EL (cell line): ENCODE data around the gene LFNG.

ENCODE experiments used
- DNase-seq: peaks from one replicate; pipeline ENCODE4 v3.0.0-alpha.2; 2016

The LFNG gene, protein sequence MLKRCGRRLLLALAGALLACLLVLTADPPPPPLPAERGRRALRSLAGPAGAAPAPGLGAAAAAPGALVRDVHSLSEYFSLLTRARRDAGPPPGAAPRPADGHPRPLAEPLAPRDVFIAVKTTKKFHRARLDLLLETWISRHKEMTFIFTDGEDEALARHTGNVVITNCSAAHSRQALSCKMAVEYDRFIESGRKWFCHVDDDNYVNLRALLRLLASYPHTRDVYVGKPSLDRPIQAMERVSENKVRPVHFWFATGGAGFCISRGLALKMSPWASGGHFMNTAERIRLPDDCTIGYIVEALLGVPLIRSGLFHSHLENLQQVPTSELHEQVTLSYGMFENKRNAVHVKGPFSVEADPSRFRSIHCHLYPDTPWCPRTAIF

DNA sequence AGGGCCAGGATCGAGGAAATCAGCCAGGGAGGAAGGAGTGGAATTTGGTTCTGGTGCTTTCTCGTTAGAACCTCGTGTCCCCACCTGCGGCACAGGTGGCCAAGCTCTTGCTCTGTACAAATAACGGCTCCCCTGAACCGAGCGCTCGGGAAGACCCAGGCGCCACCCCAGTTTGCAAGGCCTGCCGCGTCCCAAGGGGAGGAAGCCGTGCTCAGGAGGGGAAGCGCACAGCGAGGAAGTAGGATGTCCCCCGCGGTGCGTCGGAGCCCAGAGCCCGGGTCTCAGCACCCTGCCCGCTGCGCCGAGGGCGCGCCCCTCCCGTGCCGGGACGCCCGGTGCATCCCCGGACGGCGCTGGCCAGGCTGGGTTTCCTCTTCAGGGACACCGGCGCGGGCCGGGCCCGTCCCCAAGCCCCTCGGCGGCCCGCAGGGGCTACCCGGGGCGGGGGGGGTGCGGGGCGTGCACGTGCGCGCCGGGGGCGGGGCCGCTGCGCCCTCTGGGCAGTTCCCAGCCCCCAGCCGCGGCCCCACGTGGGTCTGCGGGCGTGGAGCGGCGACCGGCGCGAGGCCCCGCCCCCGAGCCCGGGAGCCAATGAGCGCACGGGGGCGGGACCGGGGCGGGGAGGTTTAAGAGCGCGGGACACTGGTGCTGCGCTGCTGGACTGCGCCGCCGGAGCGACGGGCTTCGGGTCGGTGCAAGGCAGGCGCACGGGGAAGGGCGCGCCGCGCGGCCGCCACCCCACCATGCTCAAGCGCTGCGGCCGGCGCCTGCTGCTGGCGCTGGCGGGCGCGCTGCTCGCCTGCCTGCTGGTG, at the start of gene LFNG:
Gene LFNG (plus strand): TSS at position 656 of the 812 bp plus-strand sequence. CDS start 88 bp downstream, at position 744.
- peak; percentile 92 for DNase-seq

DNA sequence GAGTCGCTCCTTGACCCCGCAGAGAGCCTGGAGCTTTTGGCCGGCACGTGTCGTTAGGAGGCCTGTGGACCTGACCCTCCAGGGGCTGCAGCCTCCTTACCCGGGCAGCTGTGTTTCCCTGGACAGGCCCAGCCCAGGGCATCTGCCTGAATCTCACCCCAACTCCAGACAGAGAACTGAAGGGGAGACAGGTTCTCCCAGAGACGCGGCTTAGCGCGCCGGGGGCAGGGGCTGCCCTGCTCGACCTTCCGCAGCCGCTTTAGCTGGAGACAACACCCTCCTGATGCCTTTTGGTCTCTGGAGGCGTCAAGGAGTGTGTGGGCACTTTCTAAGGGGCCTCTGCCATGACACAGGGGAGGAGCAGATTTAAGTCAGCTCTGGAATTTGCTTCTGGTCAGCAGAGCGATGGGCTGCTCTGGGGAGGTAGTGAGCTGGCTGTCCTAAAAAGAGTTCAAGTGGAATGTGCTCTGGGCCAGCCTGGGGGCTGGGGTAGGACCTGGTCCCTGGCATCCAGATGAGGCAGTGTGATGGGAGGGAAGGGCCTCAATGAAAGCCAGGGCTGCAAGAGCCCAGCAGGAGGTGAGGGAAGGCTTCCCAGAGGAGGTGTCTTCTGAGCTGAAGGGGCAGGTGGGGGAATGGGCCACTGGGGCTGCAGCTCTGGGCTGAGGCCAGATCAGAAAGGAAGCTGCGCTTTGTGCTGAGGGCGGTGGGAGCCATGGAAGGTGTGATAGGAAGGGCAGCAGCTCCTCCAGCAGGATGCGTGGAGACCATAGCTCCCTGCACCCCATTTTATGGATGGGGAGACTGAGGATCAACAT, 49.2 kb upstream of the LFNG start:
- no peak for DNase-seq

DNA sequence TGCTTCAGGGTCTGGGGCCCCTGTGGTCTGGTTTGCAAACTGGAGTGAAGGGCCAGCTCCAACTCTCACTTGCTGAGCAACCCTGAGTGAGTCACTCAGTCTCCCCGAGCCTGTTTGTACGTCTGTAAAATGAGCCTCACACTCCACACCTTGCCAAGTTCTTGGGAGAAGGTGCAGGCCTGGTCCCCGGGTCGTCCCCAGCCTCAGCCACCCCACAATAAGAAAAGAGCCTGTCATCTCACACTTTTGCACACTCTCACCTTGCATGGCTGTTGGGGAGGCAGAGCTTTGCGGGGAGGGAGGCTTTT, 48.6 kb upstream of the LFNG start:
- DNase-seq: no peak

DNA sequence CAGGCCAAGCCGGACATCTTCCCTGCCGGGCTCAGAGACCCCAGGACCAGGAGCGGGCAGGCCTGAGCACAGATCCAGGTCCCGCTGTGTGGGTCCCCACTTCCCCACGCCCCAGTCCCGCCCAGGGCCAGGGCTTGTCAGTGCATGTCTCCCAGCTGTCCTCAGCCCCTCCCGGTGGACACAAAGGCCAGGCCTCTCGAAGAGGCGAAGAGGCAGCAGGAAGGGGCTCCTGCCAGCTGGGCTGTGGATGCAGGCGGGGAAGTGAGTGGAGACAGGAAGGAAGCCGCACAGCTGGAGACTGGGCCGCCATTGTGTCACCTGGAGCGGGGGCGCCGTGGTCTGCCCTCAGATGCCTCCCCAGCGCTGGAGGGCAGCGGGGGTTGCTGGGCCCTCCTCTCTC, 48.2 kb upstream of the LFNG start:
- no peak for DNase-seq

DNA sequence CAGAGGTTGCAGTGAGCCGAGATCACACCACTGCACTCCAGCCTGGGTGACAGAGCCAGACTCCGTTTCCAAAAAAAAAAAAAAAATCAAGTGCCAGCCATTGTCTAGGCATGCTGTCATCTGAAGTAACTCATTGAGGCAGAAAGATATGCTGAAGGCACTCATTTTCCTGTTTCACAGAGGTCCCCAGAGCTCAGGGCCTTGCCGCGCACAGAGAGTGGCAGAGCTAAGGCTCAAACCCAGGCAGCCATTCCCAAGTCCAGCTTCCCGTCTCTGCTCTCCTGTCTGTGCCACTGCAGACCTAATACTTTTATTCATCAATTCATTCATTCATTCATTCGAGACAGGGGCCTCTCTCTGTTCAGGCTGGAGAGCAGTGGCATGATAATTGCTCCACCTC, 46.8 kb upstream of the LFNG start:
- no peak for DNase-seq

DNA sequence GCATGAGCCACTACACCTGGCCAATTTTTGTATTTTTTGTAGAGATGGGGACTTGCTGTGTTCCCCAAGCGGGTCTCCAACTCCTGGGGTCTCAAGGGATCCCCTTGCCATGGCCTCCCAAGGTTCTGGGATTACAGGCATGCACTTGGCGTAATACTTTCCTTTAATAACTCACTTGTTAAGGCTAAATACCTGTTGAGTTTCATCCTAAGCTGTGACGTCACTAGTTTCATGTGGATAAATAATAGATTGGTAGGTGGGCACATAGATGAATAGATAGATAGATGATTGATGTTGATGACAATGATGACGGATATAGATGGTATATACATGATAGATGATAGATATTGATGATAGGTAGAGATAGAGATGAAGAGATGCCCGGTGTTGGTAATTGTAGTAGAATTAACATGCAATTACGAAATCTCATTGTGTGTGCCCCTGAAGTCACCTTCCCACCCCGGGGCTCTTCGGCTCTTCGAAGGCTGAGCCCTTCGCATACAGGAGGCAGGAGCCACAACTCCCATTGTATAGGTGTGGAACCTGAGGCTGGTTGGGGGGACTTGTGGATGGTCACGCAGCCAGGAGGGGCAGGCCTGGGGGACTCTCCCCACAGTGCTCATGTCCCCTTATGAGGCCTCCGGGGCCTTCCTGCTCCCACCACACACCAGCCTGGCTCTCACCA, 45.9 kb upstream of the LFNG start:
- DNase-seq: no peak

DNA sequence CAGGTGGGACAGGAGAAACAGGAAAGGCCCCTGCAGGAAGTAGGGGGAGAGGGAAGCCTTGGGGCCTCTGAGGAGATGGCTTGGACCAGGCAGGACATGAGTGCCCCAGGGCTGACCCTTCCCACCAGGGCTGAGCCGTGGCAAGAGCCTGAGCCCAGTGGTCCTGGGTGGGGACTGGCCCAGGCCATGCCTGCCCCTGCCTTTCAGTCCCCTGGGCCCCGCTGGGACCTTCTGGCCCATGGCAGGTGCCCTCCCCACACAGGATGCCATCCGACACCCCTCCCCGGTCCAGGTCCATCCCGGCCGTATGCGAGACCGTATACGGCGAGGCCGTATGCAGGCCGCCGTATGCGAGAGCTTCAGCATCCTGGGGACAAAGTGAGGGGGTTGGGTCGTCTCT, 45.4 kb upstream of the LFNG start:
- no peak for DNase-seq

DNA sequence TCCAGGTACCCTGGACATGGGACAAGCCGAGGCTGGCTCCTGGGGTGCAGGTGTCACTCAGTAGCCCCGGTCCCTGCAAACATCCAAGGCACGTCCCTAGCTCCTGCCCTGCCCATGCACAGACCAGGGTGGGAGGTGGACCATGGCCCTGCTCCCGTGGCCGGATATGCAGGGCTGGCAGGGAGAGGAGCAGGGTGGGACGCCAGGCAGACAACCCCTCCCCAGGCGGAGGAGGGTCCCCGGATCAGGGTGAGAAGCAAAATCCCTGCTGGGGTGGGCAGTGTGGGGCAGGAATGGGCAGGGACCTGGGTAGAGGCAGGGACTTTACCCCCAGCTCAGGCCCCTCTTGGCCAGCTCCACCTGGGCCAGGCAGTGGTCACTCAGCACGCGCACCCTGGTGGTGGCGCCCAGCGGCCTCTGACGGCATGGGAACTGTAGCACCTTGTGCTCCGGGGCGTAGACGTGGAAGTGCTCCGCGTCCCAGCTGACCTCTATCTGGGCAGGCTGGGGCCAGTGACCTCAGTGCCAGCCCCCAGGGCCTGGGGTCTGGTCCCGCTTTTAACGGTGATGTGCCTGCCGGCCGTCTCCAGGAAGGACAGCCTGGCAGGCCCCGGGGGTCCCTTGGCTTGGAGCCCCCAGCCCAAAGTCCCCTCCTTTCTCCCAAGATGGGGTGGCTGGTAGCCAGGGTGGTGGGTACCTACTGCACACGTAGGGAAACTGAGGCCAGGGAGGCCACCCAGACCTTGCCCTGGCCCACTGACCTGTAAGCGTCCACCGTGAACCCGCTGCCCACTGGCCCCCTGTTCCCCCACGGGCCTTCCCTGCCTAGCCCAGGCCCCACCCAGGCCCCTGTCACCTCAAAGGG, 44.5 kb upstream of the LFNG start:
- no peak for DNase-seq

DNA sequence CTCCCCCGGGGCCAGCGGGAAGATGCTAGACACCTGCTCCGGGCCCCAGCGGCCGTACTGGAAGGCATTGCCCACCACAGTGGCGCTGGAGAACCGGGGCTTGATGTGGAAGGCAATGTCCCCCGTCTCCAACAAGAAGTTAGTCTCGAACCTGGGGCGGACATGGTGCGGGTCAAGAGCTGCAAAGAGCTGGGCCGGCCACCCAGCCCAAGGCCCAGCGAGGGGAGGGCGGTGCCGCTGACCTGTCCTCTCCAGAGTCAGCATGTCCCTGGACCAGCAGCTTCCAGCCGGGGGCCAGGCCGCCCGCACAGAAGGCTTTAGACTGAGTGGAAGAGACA, 43.9 kb upstream of the LFNG start:
- DNase-seq: no peak

DNA sequence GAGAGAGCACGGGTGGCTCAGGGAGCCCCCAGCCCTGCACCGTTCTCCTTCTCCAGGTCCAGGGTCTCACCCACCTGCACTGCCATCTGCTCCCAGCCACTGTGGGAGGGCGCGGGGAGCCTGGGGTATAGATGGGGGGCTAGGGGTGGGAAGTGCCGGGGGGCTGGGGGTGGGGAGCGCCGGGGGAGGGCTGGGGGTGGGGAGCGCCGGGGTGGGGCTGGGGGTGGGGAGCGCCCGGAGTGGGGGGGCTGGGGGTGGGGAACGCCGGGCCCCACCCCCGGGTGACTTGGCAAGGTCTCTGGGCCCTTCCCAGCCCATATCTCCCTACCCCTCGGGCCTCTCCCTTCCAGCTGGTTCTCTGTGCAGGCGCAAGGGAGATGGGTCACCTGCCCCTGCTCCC, 43.3 kb upstream of the LFNG start, which contains the start of gene GRIFIN:
Gene GRIFIN (minus strand): TSS at position 101 of the 400 bp plus-strand sequence. CDS start 15 bp downstream, at position 86.
- no peak for DNase-seq

DNA sequence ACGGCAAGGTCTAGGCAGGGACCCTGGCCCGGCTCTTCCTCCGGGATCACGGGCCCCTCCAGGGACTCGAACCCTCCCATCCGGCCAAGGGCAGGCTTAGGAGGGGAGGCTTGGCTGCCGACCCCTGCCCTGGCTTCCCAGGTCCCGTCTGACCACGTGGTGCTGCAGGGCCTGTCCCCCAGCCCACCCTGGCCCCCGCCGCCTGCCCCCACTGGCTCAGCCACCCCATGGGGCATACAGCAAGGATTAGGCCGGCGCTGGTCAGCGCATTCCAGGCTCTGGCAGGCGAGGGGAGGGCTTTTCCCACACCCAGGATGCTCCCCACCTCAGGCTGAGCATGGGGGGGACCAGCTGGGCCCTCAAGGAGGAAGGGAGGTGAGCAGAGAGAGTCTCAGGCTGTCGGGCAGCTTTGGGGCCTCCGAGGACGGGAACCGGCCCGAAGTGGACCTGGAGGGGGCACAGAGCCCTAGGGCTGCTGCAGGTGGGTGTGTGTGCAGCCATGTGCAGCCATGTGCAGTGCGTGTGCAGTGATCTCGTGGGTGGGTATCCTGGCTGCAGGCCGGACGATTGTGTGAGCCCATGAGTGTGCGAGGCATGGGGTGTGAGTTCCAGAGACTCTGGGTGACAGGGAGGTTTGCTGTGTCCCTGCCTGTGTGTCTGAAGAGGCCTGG, 42.7 kb upstream of the LFNG start:
- DNase-seq: no peak

DNA sequence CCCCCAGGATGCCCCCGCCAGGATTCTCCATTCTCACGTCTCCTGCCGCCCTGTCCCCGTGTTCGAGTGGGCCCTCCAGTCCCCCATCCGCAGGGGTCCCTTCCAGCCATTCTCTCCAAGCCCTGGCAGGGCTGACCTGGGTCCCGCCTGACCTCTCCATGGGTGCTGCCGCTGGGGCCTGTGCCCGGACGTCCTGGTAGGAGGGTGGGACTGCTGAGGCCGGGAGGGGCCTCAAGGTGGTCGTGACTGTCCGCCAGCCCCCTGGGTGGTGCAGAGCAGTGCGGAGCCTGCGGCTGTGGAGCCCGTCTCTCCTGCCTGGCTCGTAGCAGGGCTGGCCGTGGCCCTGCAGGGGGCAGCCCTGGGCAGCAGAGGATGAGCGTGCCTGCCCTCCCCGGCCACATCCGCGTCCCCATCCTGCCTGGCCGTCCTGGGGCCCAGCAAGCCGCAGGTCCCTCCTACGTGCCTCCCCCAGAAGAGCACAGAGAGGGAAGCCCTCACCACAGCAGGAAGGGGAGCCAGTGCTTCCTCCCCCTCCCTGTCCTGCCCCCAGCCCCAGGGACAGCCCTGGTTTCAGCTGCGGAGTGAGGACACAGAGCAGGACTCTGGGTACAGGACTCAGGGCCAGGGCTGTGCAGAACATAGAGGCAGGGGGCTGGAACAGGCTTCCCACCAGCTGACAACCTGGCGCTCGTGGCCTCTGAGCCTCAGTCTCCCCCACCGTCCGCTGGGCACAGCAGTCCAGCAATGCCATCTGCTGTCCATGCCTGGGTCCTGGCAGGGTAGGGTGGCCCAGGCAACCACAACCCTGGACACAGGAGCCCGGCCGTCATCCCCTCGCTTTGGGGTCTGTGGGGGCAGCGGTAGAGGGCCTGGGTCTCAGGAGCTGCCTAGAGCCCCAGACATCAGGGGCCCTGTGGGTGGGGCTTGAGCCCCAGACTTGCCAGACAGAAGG, 41.9 kb upstream of the LFNG start:
- peak; percentile 67 for DNase-seq

DNA sequence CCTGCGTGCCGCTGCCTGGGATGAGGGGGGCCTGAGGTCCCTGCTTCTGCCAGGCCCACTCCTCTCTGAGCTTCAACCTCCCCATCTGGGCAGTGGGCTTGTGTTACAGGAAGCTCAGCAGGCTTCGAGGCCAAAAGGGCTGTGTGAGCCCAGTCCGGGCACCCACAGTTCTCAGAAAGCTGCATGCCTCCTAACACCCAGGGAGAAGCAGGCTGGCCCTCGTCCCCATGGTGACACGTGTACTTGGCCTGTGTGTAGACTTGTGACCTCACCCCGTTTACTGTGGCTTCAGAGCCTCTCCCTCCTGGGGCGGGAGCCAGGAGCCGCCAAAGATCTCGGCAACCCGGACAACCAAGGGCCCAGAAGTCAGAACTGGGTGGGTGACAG, 41.2 kb upstream of the LFNG start:
- no peak for DNase-seq

DNA sequence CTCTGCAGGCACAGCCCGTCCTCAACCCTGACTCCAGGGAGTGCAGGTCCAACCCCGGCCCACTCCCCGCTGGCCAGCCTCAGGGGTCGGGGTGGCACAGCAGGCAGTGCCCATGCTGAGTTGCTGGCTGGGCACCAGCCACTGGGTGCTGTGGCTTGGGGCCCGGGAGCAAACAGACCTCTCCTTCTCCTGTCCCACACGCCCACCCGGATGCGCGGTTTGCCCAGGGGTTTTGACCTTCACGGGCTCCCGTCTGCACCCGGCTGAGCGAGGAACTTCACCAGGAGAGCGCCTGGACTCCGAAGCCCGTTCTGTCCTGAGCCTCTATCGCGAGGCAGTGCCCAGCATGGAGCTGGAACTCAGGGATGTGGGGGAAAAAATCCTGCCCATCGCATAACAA, 40.8 kb upstream of the LFNG start:
- no peak for DNase-seq

DNA sequence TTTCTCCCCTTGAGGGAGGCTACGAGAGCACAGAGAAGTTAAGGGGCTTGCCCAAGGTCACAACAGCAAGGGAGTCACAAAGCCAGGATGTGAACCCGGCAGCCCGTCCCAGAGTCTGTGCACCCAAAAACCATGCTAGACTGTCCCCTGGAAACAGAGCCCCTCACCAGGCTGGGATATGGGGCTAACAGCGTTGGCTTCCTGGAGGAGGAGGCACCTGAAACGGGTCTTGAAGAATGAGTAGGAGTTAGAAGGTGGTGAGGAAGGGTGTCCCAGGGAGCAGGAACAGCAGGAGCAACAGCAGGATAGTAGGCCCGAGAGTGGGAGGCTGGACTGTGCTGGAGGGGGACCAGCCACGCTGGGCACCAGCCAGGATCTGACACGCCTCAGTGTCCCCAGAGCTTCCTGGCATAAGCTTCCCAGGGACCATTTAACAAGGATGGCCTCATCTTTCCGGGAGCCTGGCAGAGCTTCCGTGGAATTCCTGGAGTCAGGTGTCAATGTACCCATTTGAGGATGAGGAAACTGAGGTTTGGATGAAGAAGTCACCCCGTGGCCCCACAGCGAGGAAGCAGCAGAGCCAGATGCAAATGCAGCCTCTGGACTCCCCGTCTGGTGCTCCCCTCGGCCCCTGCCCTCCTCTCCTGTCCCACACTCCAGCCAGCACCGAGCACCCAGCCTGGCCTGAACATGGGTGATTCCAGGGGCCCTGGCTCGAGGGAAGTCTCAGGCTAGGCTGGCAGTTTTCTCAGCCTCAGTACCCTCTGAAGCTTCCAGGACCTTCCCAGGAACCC, 40.1 kb upstream of the LFNG start:
- DNase-seq: no peak

DNA sequence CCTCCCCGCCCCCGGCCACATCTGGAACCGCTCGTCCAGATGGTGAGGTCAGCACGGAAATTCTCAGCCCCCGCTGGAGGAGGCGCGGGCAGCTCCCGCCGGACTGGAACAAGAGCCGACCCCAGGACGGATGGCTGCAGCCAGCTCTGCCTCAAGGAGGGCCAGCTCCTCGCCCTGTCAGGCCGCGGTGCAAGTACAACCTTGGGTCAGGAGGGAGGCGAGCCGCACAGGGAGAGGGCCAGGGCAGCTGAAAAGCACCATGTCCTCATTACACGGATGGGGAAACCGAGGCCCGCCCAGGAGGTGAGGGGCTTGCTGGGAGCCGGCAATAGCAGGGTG, 39.5 kb upstream of the LFNG start:
- DNase-seq: no peak

DNA sequence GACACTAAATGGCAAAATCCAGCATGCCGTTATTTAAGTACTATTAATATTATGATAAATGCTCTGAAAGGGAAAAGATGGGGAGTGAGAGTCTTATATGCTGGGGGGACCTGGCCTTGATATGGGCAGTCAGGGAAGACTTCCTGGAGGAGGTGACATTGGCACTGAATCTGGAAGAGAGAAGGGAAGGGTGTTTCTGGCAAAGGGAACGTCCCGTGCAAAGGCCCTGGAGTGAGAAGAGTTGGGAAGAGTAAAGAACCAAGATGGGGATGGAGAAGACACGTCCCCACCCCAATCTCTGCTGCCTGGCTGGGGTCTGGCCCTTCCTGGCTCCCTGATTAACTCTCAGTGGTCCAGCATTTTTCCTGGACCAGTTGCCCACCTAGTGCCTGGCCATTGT, 38.4 kb upstream of the LFNG start:
- no peak for DNase-seq

DNA sequence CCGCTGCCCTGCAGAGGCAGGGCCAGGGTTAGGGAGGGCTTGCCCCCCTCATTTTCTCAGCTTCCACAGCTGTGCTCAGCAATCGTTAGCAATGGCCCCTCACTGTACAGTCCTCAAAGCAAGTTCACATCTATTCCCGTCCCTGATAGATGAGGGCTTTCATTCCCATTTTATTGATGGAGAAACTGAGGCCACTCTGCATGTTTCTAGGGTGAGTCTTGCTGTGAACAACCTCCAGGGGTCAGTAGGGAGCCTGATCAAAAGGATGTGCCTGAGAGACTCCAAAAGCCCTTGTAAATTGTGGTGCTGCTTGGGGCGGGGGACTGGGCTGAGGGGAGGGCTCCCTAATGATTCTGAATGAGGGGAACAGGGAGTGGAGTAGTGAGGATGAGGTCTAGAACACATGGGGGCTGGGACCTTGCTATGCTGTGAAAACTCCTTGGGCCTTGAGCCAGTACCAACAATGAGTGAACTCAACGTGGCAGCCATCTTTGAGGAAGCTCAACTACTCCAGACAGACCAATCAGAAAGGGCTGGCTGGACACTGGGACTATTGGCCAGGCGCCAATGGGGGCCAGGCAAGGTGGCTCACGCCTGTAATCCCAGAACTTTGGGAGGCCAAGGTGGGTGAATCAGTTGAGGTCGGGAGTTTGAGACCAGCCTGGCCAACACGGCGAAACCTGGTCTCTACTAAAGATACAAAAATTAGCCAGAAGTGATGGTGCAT, 36.7 kb upstream of the LFNG start:
- no peak for DNase-seq

DNA sequence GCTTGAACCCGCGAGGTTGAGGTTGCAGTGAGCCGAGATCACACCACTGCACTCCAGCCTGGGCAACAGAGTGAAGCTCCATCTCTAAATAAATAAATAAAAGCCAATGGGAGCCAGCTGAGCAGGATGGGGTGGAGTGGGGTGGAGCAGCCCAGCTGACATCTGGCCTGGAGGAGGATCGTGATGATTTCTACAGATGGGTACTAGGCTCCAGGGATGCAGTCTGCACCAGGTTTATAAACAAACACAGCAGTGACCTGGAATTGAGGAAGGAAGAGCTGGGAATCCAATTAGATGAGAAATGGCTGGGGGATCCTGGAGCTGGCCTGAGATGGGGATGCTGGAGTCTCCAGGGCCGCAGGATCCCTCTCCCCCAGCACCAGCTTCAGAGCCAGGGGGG, 36.1 kb upstream of the LFNG start:
- no peak for DNase-seq
